Middle frontal gyrus (tissue), 1 donor: Measurements from ENCODE around the gene ALOX12B.
"Not testable (repeated sequence)": the region's sequence is repeated elsewhere in the genome, so short reads cannot be mapped to it uniquely, and the experiment has no call there.

ENCODE experiments used
- DNase-seq: peaks from one replicate; pipeline ENCODE4 v3.0.0-alpha.2; 2015; ENCODE audit warnings: low spot score; ENCODE audit errors: extremely low spot score

The ALOX12B gene

GRCh38 chr17:8064561-8065019 lies 22.9 kb downstream of the ALOX12B start:
- no peak for DNase-seq

- DNase-seq = no peak
Observed at GRCh38 chr17:8063761-8064534, 23.6 kb downstream of the ALOX12B start.

DNA sequence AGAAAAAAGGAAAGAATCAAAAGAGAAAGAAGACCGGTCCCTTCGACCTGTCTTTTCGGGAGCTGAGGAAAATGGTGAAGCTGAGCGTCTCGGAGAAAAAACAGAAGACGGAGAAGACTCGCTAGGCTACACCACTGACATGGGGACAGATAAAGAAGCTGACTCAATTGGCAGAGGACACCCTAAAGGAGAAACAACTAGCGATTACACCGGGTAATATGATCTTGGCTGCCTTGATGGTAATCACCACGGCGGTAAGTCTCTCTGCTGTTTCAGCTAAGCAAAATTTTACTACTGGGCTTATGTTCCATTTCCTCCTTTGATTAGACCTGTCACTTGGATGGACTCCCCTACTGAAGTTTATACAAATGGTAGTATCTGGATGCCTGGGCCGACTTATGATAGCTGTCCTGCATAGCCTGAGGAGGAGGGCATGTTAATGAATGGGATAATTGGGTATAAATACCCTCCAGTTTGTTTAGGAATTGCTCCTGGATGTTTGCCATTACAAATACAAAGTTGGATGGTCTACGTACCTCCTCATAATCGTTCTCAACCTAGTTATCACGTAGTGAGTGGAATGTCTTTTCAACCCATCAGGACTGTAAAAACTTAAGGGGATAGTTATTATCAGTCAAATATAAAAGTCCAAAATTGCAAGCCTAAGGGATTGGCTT lies 24.6 kb downstream of the ALOX12B start:
- no peak for DNase-seq

- no peak for DNase-seq
Observed at GRCh38 chr17:8062435-8062806, 25.1 kb downstream of the ALOX12B start.

DNA sequence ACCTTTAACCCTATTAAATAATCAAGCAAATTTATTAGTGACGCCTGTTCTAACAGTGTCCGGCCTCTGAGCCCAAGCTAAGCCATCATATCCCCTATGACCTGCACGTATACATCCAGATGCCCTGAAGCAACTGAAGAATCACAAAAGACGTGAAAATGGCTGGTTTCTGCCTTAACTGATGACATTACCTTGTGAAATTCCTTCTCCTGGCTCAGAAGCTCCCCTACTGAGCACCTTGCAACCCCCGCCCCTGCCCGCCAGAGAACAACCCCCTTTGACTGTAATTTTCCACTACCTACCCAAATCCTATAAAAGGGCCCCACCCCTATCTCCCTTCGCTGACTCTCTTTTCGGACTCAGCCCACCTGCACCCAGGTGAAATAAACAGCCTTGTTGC lies 25.7 kb downstream of the ALOX12B start:
- not testable (repeated sequence) for DNase-seq

GRCh38 chr17:8060274-8060673 lies 27.2 kb downstream of the ALOX12B start:
- DNase-seq = peak; percentile 69

DNA sequence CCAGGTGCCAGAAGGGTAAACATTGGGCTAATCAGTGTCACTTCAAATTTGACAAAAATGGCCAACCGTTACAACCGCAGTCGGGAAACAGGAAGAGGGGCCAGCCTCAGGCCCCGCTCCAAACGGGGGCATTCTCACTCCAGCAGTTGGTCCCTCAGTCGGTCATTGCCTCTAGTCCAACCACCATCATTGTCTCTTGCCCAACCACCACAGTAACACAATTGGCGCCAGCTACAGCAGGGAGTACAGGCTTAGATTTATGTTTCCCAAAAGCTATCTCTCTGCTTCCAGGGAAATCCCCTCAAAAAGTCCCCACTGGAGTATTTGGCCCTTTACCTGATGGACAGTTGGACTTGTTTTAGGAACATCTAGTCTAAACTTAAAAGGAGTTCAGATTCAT lies 28.4 kb downstream of the ALOX12B start:
- no peak for DNase-seq

GRCh38 chr17:8057691-8058114 lies 29.8 kb downstream of the ALOX12B start:
- peak; percentile 54 for DNase-seq

DNA sequence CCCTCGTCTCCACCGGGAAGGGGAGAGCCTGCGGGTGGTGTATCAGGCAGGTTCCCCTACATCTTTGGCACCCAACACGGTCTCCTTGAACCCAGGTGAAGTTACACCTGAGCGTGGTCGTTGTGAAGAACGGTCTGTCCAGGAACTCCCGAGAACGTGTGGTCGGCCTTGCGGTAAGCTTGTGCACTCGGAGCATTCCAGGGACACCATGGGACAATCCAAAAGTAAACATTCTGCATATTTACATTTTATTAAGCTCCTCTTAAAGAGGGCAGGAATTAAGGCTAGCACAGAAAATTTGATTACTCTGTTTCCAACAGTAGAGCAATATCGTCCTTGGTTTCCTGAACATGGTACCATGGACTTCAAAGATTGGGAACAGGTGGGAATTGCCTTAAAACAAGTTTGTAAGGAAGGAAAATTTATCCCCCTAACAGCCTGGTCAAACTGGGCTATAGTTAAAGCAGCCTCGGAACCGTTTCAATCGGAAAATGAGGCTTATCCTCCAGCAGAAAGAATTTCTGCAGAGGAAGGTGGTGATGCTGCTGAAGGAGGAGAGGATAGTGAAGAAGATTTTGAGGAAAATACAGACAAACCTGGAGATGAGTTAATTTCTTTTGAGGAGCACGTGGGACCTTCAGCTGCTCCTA lies 30.4 kb downstream of the ALOX12B start:
- DNase-seq = no peak

- DNase-seq = no peak
Observed at GRCh38 chr17:8056232-8056975, 31.1 kb downstream of the ALOX12B start.

DNA sequence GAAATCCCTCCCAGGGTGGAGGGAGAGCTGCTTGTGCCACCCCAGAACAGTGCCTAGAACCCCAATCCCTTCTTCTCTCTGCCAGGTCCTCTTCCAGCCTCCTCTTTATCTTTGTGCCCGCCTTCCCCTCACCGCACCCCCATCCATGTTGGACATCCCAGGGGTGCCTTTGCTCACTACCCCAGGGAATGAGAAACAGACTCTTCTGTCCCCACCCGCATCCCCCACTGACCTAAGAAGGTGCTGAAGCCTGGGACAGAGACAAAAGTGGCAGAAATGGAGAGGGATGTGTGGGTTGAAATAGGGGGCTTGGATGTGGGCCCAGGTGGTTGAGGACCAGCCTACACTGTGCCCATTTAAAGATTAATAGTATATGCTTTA lies 31.7 kb downstream of the ALOX12B start:
- no peak for DNase-seq

DNA sequence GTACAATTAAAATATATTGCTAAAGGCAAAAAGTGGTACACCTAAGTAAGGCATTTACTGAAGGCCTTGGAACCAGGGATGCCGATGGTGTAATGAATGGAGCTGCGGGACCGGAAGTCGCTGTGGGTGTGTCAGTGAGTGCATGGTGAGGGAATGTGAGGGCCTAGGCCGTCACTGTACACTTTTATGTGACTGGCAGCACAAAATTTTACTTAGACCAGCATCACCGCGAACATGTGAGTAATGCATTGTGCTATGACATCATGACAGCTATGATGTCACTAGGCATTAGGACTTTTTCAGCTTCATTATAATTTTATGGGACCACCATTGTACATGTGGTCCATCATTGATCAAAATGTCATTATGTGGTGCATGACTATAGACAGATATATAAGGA lies 33.9 kb downstream of the ALOX12B start:
- no peak for DNase-seq

DNA sequence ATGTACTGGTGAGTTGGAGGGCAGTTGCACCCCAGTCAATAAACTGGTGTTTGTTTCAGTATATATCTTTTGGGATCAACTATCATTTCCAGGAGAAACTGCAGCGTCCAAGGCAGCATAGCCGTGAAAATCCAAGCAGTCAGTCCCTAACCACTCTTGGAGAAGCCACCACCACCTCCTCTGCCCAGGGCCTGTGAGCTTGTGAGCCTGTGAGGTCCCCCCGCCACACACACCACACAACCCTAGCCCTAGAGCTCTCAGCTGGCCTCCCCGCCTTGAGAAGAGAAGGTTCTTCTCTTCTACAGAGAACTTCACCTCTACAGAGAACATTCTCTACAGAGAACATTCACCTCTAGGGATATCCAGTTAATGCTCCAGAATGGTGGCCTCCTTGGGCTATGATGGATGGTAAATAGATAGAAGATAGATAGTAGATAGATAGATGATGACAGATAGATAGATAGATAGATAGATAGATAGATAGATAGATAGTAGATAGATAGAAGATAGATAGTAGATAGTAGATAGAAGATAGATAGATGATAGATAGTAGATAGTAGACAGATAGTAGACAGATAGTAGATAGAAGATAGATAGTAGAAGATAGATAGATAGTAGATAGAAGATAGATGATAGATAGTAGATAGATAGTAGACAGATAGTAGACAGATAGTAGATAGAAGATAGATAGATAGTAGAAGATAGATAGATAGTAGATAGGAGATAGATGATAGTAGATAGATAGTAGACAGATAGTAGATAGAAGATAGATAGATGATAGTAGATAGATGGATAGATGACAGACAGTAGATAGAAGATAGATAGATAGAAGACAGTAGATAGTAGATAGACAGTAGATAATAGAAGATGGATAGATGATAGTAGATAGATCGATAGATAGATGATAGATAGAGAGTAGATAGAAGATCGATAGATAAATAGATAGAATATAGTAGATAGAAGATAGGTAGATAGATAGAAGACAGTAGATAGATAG lies 35.0 kb downstream of the ALOX12B start:
- DNase-seq = no peak

GRCh38 chr17:8051831-8052230 lies 35.7 kb downstream of the ALOX12B start:
- DNase-seq = no peak

GRCh38 chr17:8048736-8049135 lies 38.8 kb downstream of the ALOX12B start:
- no peak for DNase-seq

GRCh38 chr17:8048236-8048635 lies 39.3 kb downstream of the ALOX12B start:
- DNase-seq = no peak

GRCh38 chr17:8047769-8048110 lies 39.8 kb downstream of the ALOX12B start:
- no peak for DNase-seq

DNA sequence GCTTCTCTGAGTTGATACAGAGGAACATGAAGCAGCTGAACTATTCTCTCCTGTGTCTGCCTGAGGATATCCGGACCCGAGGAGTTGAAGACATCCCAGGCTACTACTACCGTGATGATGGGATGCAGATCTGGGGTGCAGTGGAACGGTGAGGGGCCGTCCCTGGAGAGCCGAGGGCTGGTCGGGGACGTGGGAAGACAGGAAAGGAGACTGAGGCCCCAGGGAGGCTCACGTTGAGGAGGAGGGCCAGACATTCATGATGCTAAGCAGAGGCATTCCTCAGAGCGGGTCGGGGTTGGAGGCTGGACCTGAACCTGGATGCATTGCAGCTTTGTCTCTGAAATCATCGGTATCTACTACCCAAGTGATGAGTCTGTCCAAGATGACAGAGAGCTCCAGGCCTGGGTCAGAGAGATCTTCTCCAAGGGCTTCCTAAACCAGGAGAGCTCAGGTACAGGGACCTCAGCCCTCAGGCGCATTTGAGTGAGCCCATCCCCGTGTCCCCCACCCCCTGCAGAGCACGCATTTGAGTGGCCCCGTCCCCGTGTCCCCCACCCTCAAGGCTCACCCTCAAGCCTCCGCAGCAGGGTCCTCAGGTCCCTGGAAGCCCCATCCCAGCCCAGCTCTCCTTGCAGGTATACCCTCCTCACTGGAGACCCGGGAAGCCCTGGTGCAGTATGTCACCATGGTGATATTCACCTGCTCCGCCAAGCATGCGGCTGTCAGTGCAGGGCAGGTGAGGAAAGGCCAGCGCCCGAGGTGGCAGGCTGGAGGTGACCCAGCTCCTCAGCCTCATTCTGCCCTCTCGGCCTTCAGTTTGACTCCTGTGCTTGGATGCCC lies 40.4 kb downstream of the ALOX12B start:
- no peak for DNase-seq

DNA sequence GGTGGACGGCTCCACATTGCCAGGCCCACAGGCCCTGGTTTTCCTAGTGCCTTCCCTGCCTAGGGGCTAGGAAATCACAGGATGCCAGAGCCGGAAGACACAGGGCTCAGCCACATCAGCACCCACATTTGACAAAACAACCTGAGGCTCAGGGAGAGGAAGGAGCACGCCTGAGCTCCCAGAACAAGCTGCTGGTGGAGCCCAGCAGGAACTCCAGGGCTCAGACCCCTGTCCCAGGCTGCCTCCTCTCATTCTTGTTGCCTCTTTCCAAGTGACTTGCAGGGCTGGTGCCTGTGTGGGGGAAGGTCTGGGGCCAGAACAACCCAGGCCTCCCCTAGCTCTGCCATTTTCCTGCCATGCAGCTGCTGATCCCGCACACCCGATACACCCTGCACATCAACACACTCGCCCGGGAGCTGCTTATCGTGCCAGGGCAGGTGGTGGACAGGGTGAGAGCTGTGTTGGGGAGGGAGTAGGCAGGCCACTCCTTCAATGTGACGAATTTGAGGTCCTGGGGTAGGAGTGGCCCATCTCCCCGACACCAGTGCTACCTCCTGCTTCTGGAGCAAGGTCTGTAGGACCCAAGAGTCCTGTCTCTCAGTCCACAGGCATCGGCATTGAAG lies 41.1 kb downstream of the ALOX12B start:
- no peak for DNase-seq
